NCI-H187 (cell line): ENCODE data around the gene LAMB1.
"Not testable (repeated sequence)": the region's sequence is repeated elsewhere in the genome, so short reads cannot be mapped to it uniquely, and the experiment has no call there.

Experiments used
- DNase-seq, 2 experiments: peaks; one replicate each; lab custom pipeline; 2025; lab: John Stamatoyannopoulos, UW

LAMB1 gene

DNA sequence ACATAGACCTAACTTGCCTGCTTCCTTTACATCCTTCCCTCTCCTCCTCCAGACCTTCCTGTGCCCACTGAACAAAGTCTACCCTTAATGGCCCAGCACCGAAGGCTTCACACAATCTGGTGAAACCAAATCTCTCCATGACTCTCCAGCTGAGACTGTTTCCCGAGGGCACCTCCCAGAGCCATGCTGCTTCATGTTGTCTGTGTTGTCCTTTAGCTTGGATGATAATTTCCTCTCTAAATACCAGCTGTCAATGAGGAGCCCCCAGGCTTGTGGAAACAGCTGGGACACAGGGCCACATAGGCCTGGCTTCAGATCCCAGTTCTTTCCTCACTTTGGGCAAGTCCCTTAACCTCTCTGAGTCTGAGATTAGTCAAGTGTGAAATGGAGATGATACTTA lies 57.6 kb downstream of the LAMB1 start:
- DNase-seq = no peak

DNA sequence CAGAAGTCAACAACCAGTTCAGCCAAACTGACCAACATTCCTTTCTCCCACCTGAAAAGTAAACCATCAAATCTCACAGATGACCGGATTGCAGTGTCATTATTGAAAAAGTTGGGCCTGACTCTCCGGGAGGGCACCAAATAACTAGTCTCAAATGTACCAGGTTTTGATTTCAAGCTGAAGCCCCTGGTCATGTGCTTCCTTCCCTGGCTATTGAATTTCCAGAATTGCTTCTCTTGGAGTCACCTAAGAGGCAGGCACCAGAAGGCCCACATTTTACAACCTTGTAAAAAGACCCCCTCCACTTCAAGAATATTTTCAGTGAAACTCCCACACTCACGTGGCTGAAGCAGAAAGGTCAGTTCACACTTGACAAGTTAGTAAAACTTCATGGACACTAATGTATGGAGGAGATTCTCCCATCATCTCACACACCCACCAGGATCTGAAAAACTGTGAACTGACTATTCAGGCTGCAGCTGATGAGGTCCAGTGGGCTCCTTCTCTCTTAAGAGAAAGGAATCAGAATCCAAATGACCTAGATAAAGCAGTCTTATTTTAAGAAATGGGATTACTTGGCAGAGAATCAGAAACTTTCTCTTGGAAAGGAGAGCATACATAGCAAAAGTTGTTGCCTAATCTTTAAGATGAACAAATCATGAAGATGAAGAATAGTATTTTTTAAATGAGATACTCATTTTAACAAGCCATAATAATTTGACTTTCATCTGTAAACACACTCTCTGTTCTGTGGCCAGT lies 58.4 kb downstream of the LAMB1 start:
- no peak for DNase-seq

DNA sequence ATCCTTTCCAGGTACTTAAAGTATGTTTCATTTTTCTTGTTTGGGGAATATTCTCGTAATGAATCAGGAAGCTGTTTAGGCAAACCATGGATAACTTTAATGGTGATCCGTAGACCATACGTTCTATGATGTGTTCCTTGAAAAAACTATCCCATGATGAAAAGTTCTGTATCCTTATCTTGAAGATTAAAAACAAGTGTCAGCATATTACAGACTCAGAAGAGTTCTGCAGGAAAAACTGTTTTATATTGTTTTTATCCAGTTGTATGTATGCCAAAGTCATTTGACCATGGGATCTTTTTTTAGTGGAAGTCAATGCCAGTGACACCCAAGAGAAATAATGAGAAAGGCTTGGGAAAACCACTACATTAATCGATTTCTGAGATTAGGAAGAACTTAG lies 59.9 kb downstream of the LAMB1 start:
- DNase-seq = no peak

DNA sequence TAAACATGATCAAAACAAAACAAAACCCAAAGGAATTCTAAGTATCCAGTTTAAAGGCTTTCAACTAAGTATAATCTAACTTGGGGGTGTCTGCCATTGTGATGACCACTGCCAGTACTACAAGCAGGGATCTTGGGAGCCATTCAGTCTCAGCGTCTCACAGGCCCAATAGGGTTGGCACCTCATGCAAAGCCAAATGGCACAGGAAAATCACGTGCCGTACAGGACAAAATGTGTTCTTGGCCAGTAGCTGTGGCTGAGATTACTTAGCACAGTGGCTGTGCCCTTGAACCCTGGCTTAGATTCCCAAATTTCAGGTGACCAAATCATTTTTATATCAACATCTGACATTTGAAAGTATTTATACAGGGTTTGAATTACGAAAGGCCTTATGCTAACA lies 62.0 kb downstream of the LAMB1 start:
- DNase-seq = no peak

DNA sequence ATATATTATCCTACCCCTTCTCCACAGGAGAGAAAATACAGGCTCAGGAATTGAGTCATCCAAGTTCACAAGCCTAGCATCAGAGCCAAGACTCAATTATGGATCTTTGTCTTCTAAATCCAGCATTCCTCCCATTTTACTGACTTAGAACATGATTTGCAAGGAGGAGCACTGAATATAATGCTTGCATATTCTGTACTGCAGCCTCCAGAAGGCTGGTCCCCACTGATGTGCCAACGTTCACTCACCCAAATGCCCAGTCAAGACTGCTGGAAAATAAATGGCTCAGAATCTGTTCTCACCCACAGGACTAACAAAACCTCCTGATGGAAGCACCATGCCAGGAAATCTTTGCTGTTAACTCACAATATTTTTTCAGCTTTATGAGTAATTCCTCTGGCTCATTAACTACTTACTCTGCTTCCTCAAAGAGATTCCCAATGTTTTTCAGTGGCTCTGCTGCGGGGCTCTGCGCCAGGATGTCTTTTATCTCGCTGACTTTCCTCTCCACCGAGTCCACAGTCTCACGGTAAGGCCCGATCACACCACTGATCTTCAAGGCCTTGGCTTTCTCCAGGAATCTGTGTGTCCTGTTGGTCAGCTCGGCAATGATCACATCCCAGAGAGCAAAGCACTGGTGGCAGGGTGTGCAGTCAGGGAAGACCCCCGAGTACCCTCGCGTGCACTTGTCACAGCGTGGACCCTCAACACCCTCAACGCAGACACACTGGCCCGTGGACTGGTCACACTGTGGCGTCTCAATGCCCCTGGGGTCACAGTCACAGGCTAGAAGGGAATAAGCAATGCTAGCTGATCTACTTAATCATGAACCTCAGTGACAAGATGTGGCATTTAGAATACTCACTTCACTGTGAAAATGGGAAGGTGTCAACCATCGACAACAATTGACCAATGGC lies 63.1 kb downstream of the LAMB1 start:
- DNase-seq = no peak

DNA sequence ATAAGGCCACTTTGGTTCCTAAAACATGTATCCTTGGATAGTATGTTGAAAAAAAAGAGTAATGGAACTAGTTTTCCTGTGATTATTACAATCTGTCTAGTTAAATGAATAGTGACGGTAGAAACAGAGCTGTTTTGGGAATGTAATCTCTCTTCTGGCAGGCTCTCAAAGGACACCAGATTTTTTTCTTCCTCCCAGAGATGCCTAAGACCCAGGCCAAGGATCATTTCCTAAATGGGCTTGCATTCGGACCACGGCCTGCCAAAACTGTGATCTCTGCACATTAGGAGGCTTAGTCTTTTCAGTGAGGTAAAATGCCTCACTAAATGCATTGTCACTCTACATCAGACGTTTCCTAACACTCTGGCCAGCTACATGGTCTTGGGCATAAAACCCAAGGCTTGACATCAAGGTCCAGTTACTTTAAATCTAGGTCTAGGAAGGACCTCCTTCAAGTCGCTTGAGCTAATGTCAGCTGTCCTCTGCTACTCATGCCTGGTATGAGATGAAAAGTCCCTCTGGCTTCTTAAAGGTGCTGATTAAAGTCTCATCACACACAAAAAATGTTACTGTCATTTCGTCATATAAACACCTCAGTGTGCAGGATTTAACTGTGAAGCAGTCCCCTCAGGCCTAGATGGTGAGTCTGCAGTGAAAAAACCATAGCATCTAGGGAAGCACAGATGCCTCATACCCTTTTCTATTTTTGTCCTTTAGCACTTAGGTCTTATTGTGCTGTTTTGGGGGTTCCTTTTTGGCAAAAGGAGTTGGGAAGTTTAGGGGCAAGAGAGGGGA lies 64.3 kb downstream of the LAMB1 start:
- DNase-seq = no peak

DNA sequence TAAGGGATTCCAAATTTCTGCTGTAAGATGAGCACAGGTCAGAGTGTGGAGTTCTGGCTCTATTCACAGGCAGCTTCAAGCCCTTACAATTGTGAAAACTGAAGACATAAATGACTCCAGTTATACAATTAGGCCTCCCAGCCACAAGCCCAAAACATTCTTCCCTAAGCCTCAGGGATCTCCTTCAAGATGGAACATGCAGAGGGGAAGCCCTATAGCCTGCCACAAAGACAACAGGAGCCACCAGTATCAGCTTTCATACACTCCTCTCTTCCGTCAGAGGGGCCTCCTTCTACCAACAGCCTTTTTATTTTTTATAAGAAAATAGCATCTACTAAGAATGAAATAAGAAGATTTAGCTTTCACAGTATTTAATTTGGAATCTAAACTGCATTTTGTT lies 65.4 kb downstream of the LAMB1 start:
- no peak for DNase-seq

DNA sequence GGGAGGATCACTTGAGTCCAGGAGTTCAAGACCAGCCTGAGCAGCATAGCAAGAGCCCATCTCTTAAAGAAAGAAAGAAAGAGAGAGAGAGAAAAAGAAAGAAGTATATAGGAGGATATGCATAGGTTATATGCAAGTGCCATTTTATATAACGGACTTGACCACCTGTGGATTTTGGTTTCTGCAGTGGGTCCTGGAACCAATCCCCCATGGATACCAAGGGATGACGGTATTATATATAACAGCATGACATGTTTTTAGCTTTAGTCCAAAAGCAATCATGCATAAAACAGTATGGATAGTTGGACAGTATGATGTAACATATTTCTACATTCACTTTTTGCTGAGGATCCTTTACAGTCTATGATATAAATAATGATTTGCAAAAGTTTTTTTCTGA lies 66.6 kb downstream of the LAMB1 start:
- DNase-seq = no peak

DNA sequence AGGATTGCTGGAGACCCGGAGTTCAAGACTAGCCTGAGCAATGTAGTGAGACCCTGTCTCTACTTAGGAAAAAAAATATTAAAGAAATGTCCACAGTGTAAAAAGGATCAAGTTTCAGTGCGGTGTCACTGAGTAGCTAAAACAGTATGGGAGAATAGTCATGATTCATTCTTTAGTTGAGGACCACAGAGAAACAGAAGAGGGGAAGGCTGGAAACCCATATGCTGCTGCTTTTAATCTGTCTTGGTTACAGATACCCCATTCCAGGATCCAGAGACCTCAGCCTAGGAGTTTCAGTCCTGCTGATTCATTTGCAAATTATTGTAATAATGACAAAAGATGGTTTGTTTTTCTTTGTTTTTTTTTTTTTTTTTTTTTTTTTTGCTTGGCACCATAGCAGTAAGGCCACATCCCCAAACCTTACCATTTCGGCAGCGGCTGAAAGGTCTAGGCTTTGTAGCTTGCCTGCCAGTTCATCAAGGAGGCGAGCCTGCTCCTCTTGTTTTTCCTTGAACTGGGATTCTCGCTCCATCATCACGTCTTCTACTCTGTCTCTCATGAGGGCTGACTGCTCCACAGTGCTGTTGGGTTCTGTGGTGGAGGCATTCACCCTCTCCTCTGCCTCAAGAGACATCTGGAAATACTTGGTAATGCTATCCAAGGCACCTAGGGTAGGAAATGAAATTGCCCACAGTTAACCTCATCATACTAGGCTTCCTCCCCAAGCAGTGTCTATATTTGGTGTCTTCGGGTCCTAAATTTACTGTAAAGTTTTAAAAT lies 67.8 kb downstream of the LAMB1 start:
- DNase-seq = no peak

DNA sequence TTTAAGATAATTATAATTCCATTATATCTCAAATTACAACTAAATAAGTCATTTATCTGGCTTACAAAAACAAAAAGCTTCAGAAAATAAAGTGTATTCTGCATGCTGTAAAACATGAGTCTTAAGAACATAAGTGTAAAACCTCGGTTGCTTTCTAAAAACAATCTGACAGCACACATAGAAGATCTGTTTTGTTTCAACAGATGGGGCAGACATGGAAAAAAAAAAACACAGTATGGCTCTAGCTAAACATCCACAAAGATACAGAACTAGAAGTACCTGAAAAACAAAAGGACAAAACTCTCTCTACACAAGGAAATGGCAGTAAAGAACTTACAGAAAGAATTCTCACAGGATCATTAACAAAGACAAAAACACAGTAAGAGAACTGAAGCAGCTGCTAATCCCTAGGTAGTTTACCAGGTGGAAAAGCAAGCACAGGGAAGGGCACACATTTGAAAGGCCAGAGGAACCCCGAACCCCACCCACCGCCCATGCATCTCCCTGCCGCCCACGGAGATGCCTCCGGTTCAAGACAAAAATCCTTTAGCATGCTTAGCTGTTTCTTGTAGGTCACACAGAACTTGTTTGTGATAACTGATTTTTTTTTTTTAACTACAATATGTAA lies 69.5 kb downstream of the LAMB1 start:
- DNase-seq = no peak

DNA sequence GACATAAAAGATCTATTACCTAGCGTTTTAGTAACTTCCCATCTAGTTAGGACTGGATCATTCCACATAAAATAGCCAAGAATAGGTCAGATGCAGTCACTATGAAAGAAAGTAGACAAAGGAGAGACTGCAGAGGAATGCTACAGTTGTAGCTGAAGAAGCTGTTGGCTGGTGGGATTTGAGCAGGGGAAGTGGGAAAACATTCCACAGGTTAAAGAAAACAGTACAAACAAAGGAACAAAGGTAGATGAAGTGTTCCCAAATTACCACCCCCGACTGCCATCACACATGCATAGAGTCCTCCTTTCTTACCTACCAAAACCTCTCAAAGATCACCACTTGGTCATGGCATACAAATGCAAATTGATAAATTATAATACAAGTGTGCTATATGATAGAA lies 70.2 kb downstream of the LAMB1 start:
- no peak for DNase-seq

DNA sequence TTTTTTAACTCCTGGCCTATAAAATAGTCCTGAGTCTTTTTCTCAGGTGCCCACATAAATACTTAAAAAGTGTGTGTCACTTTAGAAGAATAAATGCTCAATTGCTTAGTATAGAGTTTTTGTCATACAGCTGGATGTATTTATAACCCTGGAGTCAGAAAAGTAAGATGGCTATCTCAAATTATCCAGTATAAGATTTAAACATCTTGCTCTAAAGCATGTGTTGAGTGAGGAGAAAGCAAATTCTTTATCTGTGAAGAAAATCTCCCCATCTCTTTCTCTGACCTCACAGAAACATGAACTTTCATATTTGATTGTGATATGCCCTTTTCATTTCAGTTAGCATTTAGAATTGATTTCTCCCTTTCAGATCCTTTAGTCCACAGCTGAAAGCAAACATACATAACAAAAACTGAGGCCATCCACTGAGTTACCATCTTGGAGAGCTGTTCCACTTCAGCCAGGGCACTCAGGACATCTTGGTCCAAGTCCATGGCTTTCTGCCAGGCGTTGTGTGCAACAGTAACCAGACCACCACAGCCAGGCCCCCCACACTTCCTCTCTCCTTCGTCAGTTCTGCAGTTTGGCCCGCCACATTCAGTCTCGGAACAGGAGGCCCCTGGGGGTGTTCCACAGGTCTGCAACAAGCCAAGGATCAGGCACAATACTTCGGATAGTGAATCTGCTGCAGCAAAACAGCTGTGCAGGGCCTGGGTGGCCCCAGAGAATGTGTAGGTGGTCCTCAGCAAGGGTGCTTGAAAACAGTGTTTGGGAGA lies 71.0 kb downstream of the LAMB1 start:
- no peak for DNase-seq

DNA sequence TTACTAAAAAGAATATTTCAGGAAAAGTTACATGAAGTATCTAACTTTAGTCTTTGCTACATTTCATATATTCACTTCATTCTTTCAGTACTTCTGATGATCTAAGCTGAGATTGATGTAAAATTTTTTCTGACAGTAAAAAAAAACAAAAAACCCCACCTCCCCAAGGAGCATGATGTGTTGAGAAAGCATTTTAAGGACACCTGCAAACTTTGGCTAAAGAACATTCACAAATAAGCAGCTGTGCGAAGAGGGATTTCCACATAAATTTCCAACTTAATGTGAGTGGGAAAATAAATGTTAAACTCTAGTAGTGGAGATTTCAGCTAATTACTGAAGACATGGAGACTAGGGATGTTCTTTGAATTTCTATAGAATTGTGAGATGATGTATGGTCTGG lies 76.5 kb downstream of the LAMB1 start:
- no peak for DNase-seq

DNA sequence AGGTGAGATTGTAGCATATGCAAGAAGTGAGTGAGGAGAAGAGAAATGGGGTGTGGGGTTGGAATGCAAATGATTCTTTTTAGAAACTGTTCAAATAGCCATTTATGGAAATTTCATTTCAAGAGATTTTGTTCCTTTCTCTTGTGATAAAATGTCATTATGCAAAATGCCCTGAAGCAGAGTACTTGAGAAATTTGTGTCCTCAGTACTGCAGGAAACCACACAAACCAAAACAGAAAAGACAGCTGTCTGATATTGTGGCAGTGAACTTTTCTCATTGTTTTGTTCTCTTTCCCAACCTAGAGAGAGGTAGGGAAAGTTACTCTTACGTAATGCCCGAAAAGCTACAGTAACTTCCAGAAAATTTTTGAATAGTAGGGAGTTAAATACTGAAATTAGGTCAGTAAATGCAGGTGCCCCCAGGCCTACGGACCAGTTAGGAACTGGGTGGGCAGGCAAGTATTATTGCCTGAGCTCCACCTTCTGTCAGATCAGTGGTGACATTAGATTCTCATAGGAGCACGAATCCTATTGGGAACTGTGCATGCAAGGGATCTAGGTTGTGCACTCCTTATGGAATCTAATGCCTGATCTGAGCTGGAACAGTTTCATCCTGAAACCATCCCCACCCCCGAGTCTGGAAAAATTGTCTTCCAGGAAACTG lies 78.0 kb downstream of the LAMB1 start:
- DNase-seq = no peak

DNA sequence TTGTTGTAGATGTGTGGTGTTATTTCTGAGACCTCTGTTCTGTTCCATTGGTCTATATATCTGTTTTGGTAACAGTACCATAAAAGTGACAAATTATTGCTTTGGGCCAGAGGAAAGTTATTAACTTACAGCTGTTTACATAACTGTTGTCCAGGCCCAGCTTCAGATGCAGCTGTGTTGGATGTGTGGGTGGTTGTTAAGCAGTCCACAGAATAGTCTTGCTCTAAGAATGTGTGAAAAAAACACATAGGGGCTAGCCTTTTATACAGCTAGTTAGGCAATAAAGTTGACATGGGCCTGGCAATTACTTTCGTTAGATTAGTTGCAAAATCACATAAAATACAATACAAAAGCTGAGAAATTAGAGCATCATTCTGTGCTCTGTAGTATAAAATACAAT lies 80.1 kb downstream of the LAMB1 start:
- DNase-seq = no peak

DNA sequence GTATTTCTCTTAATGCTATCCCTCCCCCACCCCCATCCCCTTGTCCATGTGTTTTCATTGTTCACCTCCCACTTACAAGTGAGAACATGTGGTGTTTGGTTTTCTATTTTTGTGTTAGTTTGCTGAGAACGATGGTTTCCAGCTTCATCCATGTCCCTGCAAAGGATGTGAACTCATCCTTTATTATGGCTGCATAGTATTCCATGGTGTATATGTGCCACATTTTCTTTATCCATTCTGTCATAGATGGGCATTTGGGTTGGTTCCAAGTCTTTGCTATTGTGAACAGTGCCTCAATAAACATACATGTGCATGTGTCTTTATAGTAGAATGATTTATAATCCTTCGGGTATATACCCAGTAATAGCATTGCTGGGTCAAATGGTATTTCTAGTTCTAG lies 81.1 kb downstream of the LAMB1 start:
- not testable (repeated sequence) for DNase-seq

DNA sequence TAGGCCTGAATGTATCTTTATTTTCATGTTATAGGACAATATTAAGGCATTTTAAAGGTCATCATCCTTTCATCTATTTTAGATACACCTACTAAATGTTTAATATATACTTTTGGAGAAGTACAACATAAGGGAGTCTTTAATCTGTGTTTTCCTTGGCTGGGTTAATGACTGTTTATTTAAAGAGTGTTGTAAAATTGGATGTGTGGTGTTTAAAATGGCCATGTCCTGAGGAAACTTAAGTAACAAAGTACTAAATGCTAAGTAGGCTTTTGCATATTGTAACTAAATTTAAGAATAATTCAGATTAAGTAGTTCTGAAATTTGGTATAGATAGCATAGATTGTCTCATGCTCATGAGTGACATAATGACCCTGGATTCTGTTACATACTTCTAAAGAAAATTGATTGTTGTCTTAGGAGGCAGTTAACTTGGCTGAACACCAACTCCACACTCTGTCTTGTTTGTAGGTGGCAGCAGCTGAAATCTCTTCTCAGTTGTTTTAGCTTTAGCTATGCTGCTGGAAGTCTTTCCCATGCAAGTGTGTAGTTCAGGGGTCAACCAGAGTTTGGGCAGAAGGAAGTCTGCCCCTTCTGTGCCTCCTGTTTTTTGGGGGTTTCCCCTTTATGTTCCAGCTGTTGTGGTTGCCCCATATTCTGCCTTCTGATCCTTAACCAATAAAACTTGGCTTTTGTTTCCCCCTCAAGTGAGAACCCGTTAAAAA lies 82.8 kb downstream of the LAMB1 start:
- DNase-seq = no peak

DNA sequence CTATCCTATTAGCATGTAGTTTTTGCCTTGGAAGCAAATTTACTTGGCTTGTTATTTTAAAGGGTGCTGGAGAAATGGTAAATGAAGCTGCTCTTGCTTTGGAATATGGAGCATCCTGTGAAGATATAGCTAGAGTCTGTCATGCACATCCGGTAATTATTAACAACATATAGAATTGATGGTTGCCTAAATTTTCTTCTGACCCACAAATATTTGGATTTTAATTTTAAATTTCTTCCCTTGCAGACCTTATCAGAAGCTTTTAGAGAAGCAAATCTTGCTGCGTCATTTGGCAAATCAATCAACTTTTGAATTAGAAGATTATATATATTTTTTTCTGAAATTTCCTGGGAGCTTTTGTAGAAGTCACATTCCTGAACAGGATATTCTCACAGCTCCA lies 84.0 kb downstream of the LAMB1 start:
- no peak for DNase-seq
